Left colon (tissue), 2 donors: Measurements from ENCODE around the gene LHX6. TPM values are rescaled to one million over a fixed set of nuclear protein-coding genes. Genes with fewer than 3 reads are reported as not detected.

ENCODE experiments used
- ATAC-seq: fragments of 200-7000 bp; cut with Tn5 transposase; one replicate; pipeline ENCODE4 v1.9.1; 2020; ENCODE audit warnings: mild to moderate bottlenecking, moderate library complexity
- DNase-seq, 2 donors: peaks; one replicate each; pipeline ENCODE4 v3.0.0-alpha.2; 2020
- intact Hi-C, 2 donors: fragments of 100-400 bp; cut with DNase I in 1 of 2; cut with micrococcal nuclease in 1 of 2; formaldehyde crosslinking; loops; one replicate each; pipeline versions ENCODE4 v1.11.2 to v1.14.0; 2022; cut with DNase I, micrococcal nuclease
- total RNA-seq, 2 donors: library from RNA; stranded (reverse); fragmentation: NEBNext Ultra II Directional; extraction: Animal tissue kit (Norgen Biotek cat#: 25700); gene quantifications; one replicate each; pipeline ENCODE4 v1.2.1, GENCODE V29; 2021
- donor health status: DM: no; HTN: no; CAD: no.
- donor health status: DM: yes; HTN: yes; CAD: no.

Gene LHX6
- total RNA-seq, 2 donors from 2014 or later: 1.6 to 2.1 TPM

DNA sequence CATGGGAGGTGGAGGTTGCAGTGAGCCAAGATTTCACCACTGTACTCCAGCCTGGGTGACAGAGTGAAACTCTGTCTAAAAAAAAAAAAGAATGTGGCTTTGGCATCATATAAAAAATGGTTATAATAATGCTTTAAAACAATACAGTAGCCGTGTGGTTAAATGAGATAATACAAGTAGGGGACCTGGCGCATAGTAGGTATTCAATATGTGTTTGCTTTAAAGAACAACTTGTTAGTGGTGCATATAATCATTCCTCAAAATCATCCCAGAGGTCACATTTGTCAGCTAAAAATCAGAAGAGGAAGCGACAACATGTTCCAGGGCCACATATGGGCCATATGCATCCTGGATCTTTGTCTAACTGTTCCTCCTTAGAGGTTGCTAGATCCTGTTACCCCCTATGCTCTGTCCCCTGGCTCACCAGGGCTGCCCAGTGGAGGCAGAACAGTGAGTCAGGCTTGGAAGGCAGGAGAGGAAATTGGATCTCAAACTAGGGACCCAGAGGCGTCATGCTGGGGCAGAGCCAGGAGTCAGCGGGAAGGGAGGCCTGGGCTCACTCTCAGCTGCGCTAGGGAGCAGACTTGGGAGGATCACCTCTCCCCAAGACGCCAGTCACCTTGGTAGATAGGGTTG, 27.7 kb downstream of the LHX6 start:
- no peak for DNase-seq
- no peak for ATAC-seq
- intact Hi-C loops: no loop called here

DNA sequence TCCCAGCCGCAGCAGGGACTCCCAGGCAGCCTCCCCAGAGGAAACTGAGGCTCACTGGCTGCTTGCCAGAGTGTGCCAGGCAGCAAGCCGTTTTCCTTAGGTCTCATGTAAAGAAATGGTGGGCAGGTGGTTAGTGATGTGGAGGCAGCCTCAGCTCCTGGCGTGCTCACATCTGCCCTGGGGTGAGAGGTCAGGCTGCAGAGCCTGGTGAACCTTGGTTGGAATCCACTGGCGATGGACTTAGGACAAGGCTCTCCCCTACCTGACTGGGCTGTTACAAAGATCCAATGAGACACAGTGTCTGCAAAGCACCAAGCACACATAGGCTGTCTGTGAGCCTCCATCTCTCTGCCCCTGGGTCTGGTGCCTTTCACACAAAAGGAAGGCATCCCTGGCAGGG, 30.9 kb downstream of the LHX6 start:
- ATAC-seq (no peak), DNase-seq (no peak)
- intact Hi-C loops: no loop called here

DNA sequence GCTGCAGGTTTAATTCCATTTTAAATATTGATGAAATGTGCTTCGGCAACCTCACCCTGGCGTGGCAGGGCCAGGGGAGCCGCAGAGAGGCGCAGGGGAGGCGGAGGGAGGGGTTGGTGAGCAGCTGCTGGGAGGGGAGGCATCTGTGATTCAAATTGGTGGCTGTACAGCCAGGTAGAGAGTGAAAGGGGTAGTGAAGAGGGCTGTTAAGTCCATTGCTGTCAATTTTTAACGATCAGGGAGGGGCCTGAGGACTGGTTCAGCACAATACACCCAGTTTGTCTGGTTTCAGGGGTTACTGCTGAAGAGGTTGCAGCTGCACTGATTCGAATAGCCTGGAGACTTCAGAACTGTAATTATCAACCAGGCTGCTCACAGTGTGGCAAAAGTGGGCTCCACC, 31.3 kb downstream of the LHX6 start:
- ATAC-seq (peak; percentile 91), DNase-seq (no peak)
- intact Hi-C loops: no loop called here

DNA sequence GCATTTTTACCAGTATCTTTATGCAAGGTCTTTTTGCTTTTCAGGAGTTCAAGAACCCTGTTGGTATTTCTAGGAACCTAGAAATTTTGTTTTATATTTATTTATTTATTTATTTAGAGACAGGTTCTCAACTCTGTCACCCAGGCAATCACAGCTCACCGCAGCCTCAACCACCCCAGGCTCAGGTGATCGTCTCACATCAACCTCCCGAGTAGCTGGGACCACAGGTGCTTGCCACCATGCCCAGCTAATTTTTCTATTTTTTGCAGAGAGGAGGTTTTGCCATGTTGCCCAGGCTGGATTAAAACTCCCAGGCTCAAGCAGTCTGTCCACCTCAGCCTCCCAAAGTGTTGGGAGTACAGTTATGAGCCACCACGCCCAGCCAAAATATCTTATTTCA, 32.9 kb downstream of the LHX6 start:
- no peak for DNase-seq

DNA sequence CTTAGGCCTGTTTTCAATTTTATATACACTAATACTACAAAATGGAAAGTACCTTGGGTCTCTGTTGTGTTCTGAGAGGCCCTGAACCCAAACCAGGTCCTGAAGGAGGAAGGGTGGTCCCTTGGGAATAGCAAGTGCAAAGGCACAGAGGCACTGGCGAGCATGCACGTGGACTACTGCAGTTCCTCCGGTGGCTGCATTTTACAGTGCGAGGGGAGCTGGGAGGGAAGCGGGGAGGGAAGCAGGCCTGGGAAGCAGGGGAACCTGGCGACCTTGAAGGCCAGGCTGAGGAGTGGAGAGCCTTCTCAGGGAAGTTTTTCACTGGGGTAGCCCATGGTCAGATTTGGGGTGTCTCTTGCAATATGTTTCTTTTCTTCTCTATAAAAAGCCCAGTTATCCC, 35.1 kb downstream of the LHX6 start:
- DNase-seq (no peak), ATAC-seq (no peak)
- intact Hi-C loops: no loop called here

More for the DNA sequence above, 32.9 kb downstream of the LHX6 start:
- no peak for ATAC-seq
- intact Hi-C loops: no loop called here

DNA sequence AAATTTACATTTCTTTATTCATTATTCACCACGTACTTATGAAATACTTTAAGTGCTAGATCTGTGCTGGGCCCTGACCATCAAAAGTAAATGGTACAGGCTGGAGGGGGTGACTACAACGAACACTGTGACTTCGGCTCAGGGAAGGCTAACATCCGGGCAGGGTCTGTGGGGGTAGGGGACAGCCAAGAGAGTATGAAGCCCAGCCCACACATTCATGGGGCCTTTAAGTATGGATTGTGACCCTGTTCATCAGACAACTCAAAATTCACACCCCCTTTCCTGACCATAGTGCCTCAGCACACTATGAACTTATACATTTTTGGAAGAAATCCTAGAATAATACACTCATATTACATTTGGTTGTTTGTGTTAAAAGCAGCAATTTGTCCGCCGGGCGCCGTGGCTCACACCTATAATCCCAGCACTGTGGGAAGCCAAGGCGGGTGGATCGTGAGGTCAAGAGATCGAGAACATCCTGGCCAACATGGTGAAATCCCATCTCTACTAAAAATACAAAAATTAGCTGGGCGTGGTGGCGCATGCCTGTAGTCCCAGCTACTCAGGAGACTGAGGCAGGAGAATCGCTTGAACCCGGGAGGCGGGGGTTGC, 35.7 kb downstream of the LHX6 start:
- DNase-seq (no peak), ATAC-seq (no peak)
- intact Hi-C loops: no loop called here

DNA sequence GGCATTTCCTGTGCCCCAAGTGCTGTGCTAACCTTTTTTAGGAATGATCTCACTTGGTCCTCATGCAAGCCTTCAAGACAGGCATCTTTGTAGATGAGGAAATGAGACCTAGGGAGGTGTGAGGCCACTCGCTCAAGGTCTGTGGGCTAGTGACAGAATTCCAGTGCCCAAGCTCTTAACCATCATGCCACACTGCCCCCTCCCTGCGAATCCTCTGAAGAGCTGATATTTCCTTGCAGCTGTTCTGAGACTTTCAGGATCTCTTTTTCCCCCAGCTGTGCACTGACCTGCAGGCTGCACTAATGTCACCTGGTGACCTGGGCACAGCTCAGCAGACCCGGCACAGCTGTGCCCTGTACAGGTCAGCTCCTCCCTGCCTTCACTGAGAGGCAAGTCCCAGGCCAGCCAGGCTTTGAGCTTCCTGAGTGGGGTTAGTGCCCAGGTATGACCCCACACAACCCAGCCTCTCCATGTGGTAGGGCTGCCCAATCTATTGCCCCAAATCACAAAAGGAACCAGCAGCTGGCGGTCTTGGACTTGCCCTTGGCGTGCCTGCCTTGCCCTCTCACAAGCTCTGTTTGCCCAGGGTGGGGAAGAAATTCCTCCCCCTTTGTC, 36.4 kb downstream of the LHX6 start:
- ATAC-seq (no peak), DNase-seq (no peak)
- intact Hi-C loops: no loop called here

DNA sequence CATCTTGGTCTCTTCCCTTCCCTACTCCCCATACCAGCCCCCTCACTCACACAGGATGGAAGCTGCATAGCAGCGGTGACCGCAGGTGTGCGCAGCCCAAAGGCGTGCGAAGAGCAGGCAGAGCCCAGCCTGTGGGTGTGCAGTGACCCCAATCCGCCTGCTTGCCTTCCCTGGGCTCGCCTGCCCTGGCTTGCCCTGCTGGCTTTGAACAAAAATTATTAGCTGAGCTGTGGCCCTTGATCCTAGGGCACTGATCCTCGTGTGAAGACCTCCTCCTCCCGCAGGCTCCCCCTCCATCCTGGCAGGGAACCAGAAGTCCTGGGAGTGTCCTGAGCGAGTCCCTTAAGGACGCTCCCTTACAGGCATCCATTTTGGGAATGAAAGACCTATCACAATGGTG, 37.2 kb downstream of the LHX6 start:
- no peak for DNase-seq
- intact Hi-C loops: no loop called here
- no peak for ATAC-seq

DNA sequence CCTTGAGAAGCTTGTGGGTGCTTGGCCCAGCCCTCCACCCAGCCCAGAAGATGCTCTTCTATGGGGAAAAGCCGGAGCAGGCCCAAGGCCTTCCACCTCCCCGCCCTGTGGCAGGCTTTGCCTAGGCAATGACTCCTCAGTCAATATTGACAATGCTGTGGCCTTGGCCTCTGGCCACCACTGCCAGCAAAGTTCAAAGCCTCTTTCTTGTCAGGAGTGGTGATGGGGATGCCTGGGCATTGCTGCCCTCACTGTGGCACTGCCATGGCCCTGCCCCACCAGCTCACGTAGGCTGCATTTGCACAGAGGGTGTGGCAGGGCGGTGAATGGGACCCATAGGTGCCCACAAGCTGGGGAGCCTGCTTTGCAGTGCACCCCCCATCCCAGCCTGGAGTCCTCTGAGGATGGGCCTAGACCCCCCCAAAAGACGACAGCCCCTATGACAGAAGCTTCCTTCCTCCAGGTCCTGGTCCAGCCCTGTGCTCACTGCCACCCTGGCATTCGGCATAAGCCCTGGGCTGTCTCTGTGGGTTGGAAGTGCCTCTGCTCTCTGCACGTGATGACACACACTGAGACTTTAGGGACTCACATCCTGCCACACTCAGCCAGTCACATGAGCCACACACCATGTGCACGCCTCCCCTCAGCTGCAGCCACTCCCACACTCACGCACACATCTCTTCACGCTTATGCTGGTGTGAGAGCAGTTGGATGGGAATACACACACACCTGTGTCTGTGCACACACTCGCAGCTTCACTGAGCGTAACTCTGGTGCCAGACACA, 38.0 kb downstream of the LHX6 start:
- DNase-seq (peak in 1 of 2 donors; percentile 51), ATAC-seq (peak; percentile 77)
- intact Hi-C loops: no loop called here

DNA sequence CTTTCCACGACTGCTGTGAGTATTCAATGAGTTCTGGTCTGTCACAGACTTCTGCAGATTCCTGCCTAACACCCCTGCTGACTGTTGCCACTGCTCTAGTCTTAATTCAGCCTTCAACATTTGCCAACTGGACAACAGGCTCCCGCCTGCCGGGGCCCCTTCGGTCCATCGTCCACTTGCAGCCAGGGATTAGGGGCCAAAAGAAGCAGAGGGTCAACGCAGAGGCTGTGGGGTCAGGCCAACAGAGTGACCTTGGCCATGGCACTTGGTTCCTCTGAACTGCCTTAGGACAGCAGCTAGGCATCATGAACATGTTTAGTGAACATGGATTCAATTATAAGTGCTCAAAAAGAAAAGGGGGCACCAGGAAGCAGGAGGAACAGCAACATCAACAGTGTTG, 40.4 kb downstream of the LHX6 start:
- ATAC-seq (no peak), DNase-seq (no peak)
- intact Hi-C loops: no loop called here

DNA sequence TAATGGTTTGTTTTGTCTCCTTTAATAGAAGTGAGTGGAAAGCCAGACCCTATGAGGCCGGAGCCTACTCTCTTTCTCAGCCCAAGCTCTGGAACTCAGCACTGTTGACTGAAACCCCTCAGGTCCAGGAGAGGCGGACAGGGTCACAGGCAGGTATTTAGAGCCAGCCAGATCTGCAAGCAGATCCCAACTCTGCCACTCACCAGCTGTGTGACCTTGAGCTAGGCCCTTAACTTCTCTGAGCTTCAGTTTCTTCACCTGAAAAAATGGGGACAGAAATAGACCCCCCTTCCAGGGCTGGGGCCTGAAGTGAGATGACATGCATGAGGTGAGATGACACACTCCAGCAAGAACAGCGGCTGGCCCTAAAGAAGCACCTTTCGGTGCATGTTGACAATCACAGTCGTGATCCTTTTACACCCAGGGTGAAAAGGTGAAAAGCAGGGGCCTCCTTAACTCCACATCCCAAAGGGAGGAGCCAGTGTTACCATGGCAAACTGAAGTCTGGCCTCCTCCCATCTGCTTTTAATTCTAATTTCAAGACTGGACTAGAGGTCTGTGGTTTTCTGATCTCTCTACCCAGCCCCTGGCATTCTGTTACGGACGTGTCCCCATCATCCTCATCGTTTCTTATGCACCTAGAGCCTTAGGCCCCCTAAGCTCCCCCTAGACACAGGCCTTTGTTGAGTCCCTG, 41.8 kb downstream of the LHX6 start:
- ATAC-seq (no peak), DNase-seq (no peak)
- intact Hi-C loops: no loop called here

DNA sequence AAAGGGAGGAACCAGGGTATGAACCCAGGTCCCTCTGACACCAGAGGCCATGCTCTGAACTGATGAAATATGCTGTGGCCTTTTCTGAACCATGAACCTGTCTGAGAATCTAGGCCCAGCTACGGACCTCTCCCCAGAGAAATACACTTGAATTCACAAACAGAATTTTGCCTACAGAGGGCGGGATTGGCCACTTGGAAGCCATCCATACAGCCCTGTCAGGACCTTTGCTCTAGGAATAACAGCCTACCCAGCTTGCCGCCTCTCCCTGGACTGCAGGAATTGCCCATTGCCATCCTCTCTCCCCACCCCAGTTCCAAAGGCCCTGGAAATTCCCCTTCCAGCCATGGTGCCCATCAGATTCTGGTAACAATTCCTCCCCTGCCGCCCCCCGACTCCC, 42.5 kb downstream of the LHX6 start:
- ATAC-seq (peak; percentile 84), DNase-seq (peak in 1 of 2 donors; percentile 53)
- intact Hi-C loops: no loop called here

DNA sequence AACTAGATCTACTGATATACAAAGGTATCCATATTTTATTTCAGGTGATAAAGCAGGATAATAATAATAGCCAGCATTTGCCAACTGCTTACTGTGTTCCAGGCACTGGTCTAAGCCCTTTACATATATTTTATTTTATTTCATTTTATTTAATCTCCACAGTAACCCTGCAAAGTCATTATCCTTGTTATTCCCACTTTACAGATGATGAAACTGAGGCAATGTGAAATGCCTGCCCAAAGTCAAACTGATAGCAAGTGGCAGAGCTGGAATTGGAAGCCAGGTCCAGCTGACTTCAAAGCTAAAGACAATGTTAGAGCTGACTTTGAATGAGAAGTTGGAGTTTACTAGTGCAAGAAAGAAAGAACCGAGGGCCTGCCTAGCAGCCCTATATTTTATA, 44.2 kb downstream of the LHX6 start:
- ATAC-seq (no peak), DNase-seq (no peak)
- intact Hi-C loops: no loop called here

DNA sequence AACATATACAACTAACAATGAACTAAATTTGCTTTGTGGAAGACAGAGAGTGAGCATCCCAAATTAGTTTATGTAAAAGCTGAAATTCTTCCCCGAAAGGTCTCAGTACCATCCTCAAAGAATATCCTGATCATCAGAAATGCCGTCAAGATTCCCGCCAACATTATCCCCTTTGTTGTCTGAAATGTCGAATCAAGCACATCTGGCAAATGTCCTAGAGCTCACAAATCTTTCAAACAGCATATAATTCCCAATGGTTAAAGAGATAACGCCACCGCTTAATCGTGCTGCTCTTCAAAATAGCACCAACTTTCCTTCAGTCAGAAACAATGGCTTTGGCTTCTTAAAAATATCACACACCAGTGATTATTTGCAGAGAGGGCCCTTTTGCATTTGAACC, 45.3 kb downstream of the LHX6 start:
- intact Hi-C loops: no loop called here

DNA sequence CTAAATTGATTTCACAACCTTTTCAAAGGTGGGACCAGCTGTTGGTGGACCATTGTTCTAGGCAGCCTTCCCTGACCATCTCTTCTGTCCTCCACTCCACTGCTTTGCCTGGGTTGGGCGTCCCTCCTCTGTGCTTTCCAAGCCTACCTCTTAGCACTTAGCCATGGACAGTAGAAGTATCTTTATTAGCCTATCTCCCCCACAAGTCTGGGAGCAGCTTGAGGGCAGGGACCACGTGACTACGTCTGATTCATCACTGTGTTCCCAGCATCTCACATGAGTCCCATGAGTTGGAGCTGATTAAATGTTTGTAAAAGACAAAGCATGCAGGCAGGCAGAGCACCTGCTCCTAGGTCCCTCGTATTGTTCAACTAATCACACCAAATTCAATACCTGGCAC, 48.1 kb downstream of the LHX6 start:
- ATAC-seq: no peak
- intact Hi-C loops: no loop called here
- no peak for DNase-seq

More for the DNA sequence above, 45.3 kb downstream of the LHX6 start:
- no peak for DNase-seq
- ATAC-seq: no peak

DNA sequence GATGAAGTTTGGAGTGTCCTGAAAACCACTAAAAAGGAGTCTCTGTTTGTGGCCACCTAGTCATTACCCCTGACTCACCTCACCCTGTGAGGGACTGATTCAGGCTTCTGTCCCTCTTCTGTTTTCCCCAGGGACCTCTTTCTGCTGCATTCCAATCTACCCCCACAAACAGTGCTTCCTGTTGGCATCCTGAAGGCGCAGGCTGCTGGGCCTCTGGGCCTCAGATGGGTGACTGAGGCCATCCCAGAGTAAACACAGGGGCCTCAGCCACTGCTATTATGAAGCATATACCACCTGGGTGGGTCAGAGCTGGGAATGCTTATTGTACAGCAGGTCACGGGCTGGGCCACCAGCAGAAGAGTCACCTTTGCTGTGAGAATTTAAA, 49.1 kb downstream of the LHX6 start:
- peak; percentile 25 for ATAC-seq
- intact Hi-C loops: no loop called here

DNA sequence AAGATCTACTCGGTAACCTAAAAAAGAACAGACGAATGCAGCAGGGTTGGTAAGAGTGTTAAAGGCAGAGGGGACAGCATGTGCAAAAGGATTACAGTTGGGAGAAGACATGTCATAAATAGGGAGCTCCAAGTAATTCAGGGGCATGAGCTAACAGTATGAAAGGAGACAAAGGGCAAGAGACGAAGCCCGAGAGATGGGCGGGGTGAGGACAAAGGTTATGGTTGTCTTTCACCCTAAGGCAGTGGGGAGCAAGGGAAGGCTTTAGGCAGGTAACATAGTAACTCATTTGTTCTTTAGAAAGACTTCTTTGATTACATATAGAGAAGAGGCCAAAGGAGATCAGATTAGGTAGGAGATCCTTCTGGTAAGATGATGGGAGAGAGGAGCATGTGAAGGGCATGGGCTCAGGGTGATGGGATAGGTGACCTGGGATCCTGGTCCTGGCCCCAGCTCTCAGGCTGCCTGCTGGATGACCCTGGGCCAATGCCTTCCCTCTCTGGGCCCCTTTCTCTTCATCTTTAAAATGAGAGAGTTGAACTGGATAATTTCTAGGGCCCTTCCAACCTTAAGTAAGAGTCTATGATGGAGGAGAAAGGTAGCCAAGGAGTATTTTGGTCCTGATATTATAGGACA, 49.6 kb downstream of the LHX6 start:
- intact Hi-C loops: no loop called here
- DNase-seq: peak in 1 of 2 donors; percentile 55
- ATAC-seq: peak; percentile 97

More for the DNA sequence above, 49.1 kb downstream of the LHX6 start:
- DNase-seq: no peak

DNA sequence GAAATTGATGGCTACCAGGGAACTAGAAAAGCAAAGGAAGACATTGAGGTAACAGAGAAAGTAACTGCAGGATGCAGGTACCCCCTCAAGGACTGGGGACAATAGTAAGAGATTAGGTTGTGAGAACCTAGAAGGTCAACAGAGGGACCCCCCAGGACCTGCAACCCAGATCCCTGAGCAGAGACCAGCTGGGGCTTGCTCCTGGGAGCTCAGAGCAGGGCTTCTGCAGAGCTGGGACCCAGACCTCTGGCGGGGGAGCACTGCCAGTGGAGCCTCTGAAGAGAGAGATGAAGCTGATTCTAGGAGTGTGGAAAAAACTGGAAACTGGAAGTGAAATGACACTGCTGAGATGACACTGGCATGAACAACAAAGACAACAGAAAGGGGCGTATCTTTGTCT, 51.8 kb downstream of the LHX6 start:
- intact Hi-C loops: no loop called here
- DNase-seq: no peak
- ATAC-seq: no peak

DNA sequence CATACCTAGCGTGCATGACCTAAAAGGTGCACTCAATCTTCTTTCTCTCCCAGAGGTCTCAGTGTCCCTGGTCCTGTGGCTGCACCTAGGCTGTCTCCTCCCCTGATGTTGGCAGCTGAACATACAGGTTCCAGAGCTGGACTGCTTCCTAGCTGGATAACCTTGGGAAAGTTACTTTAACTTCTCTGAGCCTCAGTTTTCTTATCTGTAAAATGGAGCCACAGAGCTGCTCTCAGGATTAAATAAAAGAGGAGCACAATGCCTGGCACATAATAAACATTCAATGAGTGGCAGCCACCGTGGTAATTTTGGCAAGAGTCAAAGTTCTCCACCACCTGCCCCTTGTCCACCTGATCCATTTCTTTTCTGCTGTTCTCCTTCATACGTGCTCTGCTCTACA, 55.1 kb downstream of the LHX6 start:
- intact Hi-C loops: no loop called here
- DNase-seq: no peak
- ATAC-seq: no peak
